HPDE6-E6E7 (cell line): Measurements from ENCODE around the gene AUH.
"Not testable (repeated sequence)": the region's sequence is repeated elsewhere in the genome, so short reads cannot be mapped to it uniquely, and the experiment has no call there.

Experiments used
- DNase-seq: peaks from one replicate; pipeline ENCODE4 v3.0.0; 2011; ENCODE audit warnings: missing footprints; ENCODE audit errors: extremely low spot score

The AUH gene

GRCh38 chr9:91208837-91209236 lies 152.9 kb downstream of the AUH start:
- DNase-seq, result no peak

GRCh38 chr9:91208419-91208745 lies 153.3 kb downstream of the AUH start:
- no peak for DNase-seq

- no peak for DNase-seq
Measured at GRCh38 chr9:91207729-91208418, 153.8 kb downstream of the AUH start.

GRCh38 chr9:91207397-91207728 lies 154.4 kb downstream of the AUH start:
- no peak for DNase-seq

- no peak for DNase-seq
Measured at GRCh38 chr9:91206806-91207205, 154.9 kb downstream of the AUH start.

- DNase-seq, result no peak
Measured at GRCh38 chr9:91202736-91203283, 158.9 kb downstream of the AUH start.

- DNase-seq, result no peak
Measured at GRCh38 chr9:91200692-91201336, 160.9 kb downstream of the AUH start.

GRCh38 chr9:91199739-91200497 lies 161.8 kb downstream of the AUH start:
- DNase-seq, result no peak

GRCh38 chr9:91198881-91199280 lies 162.8 kb downstream of the AUH start:
- DNase-seq, result not testable (repeated sequence)

- DNase-seq, result no peak
Measured at GRCh38 chr9:91198405-91198804, 163.3 kb downstream of the AUH start.

GRCh38 chr9:91197232-91198181 lies 164.2 kb downstream of the AUH start:
- DNase-seq, result peak; percentile 75

- DNase-seq, result no peak
Measured at GRCh38 chr9:91196103-91196950, 165.4 kb downstream of the AUH start.

- DNase-seq, result no peak
Measured at GRCh38 chr9:91195372-91196012, 166.2 kb downstream of the AUH start.

GRCh38 chr9:91193658-91194391 lies 167.9 kb downstream of the AUH start:
- DNase-seq, result peak; percentile 41

- peak; percentile 90 for DNase-seq
Measured at GRCh38 chr9:91193087-91193657, 168.5 kb downstream of the AUH start.

- DNase-seq, result no peak
Measured at GRCh38 chr9:91192381-91193086, 169.2 kb downstream of the AUH start.

GRCh38 chr9:91191411-91192380 lies 170.0 kb downstream of the AUH start:
- DNase-seq, result no peak
